LHCN-M2 (cell line): ENCODE data around the gene ITPKC. TPM values are rescaled to one million over a fixed set of nuclear protein-coding genes. Genes with fewer than 3 reads are reported as not detected.
"Not testable (repeated sequence)": the region's sequence is repeated elsewhere in the genome, so short reads cannot be mapped to it uniquely, and the experiment has no call there.

ENCODE experiments used
- DNase-seq: peaks from one replicate; pipeline ENCODE4 v3.0.0-alpha.2; 2012; ENCODE audit warnings: low read depth
- total RNA-seq: library from RNA; depleted of rRNA; stranded (reverse); fragments of >200 nt; gene quantifications from 2 replicates; pipeline ENCODE4 v1.2.3, GENCODE V29; 2014

ITPKC gene
- total RNA-seq, 1 experiment from 2014 or later = 11.1 TPM

DNA sequence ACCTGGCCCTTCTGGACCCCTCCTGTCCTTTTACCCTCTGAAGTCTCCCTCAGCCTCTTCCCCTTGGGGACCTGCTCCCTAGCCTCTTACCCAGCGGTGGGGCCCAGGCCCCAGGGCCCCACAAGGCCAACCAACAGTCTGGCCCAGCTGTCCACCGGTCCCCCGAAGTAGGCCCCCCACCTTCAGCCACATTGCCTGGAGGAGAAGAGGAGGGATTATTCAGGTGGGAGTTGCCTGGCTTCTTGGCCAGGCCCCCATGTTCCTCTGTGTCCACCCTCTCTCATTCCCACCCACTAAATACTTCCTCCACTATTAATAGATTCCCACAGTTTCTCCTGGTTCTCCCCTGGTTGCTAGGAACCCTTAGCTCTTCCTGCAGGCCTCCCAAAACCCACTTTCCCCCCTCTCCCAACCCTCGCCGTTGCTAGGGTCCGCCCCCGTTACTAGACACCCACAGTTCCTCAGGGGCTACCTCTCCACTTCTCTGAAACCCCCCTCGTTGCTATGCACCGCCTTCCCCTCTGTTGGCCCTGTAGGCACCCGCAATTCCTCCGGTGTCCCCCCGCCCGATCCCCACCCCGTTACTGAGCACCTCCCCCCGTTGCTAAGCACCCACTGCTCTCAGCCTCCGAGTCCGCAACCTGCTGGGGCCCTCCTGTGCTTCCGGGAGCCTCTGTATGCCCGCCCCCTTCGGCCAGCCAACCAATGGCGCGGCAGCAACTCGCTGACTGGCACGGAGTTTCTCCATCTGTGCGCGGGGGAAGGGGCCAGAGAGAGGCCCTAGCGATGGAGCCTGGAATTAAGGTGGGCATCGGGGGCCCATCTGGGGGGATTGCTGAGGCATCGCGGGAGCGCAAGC, 2.2 kb upstream of the ITPKC start:
- DNase-seq = peak; percentile 87

DNA sequence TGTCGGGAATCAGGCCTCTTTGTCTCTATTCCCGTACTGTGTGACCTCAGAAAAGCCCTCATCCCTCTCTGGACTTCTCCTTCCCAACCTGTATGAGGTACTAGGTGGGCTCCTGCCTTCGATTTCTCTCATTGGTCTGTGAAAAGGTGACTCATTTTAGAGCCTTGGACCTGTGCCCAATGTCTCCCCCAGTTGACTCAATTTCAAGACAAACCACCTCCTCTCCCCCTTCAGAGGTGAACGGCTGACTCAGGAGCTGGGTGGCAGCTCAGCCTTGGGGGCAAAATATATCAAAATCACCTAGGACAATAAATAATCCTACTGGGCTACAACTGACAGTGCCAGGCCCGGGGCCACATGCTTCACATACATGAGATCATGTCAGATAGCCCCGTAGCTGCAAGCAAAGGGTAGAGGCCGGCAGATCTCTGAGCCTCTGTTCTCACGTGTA, 856 bp upstream of the ITPKC start:
- no peak for DNase-seq

DNA sequence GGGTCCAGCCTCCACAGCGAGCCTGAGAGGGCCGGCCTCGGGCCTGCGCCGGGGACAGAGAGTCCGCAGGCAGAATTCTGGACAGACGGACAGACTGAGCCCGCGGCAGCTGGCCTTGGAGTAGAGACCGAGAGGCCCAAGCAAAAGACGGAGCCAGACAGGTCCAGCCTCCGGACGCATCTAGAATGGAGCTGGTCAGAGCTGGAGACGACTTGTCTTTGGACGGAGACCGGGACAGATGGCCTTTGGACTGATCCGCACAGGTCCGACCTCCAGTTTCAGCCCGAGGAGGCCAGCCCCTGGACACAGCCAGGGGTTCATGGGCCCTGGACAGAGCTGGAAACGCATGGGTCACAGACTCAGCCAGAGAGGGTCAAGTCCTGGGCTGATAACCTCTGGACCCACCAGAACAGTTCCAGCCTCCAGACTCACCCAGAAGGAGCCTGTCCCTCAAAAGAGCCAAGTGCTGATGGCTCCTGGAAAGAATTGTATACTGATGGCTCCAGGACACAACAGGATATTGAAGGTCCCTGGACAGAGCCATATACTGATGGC, 490 bp downstream of the ITPKC start:
- no peak for DNase-seq

DNA sequence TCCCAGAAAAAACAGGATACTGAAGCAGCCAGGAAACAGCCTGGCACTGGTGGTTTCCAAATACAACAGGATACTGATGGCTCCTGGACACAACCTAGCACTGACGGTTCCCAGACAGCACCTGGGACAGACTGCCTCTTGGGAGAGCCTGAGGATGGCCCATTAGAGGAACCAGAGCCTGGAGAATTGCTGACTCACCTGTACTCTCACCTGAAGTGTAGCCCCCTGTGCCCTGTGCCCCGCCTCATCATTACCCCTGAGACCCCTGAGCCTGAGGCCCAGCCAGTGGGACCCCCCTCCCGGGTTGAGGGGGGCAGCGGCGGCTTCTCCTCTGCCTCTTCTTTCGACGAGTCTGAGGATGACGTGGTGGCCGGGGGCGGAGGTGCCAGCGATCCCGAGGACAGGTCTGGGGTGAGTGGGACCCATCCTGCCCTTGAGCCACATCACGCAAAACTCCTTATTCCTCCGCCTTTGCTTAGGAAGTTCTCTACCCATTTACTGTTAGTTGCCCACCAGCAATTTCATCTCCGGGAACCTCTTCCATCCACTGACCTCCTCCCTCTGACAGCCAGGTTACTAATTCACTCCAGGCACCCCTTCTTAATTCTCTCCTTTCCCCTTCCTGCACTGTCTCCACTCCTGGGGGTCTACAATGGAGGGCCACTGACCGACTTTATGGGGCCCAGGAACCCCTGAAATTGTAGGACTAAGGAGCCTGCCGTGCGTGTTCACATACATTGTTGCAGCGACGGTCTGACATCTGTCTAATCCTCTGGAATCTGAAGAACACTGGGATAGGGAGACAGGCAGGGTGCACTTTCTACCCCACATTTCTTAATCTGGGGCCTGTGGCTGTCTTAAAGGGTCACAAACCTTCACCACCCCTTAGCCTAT, 1.2 kb downstream of the ITPKC start:
- DNase-seq = no peak

DNA sequence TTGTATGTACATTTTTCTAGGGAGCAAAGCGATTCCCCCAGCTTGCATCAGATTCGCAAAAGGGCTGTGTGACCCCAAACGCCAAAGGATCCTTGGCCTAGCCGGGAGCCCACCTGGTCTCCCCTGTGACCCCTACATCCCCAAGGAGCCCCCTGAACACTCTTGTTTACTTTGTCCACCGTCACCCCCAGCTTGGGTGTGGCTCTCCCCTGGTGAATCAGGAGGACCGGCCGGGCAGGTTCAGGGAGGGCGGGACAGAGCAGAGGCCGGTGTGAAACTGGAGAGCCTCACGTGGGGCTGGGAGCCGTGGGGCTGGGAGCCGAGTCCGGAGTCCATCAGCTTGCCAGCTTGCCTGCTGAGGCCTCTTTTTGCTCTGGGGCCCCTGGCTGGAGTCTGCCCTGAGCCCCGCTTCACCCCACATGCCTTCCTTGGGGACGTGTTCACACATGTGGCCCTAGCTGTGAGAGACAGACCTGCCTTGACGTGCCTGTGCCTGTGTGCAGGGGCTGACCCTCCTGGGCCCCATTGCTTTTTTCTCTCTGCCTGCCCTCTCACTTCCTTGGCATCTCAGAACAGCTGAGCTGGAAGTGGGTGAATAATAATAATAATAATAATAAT, 2.0 kb downstream of the ITPKC start:
- DNase-seq = peak; percentile 46

DNA sequence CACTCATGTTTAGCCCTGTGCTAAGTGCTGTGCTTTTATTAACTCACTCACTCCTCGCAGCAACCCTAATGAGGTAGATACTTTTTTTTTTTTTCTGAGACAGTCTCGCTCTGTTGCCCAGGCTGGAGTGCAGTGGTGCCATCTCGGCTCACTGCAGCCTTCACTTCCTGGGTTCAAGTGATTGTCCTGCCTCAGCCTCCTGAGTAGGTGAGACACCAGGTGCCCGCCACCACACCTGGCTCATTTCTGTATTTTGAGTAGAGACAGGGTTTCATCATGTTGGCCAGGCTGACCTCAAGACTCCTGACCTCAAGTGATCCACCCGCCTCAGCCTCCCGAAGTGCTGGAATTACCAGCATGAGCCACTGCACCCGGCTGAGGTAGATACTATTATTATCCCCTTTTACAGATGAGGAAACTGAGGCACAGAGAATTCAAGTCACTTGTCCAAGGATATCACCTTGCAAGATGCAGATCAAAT, 2.5 kb downstream of the ITPKC start:
- no peak for DNase-seq

DNA sequence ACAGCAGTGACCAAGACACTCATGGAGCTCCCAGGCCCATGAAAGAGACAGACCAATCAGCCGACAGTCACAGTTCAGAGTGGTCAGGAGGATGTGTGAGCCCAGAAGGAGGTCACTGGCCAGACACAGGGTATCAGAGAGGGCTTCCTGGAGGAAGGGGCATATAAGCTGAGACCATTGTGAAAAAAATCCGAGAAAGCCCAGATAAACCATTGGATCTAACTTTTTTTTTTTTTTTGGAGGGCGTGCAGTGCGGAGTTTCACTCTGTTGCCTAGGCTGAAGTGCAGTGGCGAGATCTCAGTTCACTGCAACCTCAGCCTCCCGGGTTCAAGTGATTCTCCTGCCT, 4.2 kb downstream of the ITPKC start:
- no peak for DNase-seq

DNA sequence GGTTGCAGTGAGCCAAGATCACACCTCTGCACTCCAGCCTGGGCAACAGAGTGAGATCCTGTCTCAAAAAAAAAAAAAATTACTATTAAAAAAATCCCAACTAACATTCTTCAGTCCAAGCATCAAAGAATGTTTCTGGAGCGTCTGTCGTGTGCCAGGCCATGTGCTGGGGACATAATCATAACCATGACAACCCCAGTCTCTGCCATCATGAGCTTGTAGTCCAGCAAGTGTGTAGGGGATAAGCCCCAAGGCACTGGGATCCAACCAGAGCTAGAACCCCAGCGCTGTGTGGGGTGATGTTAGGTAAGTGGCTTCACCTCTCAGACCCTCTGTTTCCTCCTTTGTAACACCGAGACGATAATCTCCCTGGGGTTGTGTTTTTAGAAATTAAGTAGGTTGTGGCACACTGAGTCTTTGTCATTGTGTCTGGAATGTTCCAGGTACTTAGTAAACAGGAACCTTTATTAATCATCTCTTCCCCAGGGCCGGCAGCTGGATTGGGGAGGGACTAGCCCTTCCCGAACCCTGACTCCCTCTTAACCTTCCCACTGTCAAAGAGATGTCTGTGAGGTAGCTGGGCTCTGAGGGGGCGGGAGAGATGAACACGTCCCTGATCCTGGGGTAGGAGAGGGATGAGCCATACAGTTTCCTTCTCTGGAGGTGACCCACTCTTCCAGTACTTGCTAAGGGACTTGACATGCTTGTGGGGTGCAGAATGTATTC, 5.2 kb downstream of the ITPKC start:
- DNase-seq = peak; percentile 34

DNA sequence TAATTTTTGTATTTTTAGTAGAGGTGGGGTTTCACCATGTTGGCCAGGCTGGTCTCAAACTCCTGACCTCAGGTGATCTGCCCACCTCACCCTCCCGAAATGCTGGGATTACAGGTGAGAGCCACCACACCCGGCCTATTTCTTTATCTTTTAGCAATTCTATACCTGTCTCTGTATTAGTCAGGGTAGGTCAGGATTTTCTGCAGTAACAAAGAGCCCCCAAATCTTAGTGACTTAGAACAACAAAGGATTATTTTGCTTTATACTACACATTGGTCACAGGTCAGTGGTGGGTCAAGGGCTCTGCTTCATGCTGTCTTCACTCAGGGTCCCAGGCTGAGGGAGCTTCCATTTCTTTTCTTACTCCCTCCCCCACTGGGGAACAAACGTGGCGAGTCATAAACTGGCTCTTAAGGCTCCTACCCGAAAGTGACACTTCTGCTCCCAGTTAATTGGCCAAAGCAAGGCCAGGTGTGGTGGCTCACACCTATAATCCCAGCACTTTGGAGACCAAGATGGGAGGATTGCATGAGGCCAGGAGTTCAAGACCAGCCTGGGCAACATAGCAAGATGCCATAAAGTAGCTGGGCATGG, 6.8 kb downstream of the ITPKC start:
- DNase-seq = no peak

DNA sequence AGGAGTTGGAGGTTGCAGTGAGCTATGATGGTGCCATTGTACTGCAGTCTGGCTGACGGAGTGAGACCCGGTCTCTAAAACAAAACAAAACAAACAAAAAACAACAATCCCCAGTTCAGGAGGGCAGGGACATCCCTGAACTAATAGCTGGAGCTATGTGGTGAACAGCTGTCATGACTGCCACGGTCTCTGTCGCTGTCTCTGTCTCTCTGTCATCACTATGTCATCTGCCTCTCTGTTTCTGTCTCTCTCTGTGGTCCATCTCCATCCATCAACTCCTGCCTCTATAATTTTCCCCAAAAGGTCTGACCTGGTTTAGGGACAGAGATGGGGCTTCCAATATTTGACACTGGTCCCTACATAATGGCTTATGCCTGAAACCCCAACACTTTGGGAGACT, 7.4 kb downstream of the ITPKC start:
- no peak for DNase-seq

DNA sequence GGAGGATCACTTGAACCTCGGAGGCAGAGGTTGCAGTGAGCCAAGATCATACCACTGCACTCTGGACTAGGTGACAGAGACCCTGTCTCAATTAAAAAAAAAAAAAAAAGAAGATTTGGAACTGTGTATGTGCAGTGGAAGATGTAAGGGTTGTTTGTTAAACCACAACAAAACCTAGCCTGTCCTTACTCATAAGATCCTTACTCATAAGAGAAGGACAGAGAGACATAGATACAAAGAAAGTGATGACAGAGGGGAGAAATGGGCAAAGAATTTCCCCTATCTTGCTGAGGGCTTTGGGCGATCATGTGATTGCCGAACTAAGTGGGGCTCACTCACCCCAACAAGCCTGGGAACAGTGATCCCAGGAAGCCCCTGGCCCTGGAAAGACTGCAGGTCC, 7.9 kb downstream of the ITPKC start:
- no peak for DNase-seq

DNA sequence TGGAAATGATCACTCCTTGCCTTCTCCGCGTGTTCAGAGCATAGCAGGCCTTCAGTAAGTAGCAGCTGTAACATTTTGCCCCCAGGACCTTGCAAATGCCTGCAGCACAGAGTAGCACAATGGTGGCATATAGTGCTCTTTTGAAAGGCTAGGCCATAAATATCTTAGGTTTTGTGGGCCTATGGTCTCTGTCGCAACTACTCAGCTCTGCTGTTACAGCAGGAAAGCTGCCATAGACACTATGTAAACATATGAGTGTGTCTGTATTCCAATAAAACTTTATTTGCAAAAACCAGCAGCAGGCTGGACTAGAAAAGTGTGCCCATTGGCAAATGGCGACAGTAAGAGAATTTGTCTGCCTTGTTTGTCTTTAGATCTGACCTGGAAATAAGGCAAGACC, 9.4 kb downstream of the ITPKC start:
- no peak for DNase-seq

DNA sequence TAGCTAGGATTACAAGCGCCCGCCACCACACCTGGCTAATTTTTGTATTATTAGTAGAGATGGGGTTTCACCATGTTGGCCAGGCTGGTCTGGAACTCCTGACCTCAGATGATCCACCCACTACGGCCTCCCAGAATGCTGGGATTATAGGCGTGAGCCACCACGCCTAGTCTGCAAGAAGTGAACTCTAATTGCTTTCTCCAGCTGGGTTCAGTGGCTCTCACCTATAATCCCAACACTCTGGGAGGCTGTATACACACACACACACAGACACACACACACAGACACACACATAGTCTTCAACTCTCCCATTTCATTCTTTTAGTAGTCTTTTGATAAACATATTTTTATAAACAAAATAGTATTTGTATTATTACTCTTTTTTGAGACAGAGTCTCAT, 13.2 kb downstream of the ITPKC start:
- DNase-seq = not testable (repeated sequence)

DNA sequence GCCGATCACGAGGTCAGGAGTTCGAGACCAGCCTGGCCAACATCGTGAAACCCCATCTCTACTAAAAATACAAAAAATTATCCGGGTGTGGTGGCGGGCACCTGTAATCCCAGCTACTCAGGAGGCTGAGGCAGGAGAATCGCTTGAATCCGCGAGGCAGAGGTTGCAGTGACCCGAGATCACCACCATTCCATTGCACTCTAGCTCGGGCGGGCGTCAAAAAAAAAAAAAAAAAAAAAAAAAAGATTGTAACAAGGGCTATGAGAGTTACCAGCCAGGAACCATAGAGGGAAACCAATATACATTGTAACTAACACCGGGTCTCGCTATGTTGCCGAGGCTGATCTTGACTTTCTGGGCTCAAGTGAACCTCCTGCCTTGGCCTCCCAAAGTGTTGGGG, 15.4 kb downstream of the ITPKC start:
- DNase-seq = not testable (repeated sequence)

DNA sequence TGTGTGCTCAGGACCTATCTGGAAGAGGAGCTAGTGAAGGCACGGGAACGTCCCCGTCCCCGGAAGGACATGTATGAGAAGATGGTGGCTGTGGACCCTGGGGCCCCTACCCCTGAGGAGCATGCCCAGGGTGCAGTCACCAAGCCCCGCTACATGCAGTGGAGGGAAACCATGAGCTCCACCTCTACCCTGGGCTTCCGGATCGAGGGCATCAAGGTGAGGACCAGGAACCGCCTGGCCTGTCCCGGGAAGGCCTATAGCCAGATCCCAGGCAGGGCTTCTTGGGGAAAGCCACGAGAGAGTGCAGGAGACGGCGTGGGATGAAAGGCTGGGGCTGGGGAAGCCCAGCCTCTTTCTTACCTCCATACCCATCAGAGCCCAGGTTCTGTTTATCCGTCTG, 16.2 kb downstream of the ITPKC start:
- DNase-seq = no peak

DNA sequence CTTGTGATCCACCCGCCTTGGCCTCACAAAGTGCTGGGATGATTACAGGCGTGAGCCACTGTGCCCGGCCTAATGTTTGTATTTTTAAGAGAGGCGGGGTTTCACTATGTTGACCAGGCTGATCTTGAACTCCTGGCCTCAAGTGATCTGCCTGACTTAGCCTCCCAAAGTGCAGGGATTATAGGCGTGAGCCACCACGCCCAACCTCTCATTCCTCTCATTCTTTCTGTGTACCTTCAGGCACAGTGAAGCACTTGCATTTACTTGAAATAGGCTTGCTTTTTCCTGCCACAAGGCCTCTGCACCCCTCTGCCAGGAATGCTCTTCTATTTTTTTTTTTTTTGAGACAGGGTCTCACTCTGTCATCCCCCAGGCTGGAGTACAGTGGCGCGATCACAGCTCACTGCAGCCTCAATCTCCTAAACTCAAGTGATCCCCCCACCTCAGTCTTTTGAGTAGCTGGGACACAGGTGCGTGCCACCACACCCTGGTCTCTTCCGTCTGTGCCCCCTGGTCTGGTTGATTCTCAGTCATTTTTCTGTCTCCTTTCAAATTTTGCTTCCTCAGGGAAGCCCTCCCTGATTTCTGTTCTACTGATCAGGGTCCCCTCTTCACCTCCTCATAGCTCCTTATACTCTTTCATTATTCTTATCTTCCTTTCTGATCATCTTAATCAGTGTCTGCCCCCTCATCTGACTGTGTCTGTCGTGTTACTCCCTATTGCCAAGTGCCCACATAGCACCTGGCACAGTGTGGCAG, 18.3 kb downstream of the ITPKC start:
- DNase-seq = no peak

DNA sequence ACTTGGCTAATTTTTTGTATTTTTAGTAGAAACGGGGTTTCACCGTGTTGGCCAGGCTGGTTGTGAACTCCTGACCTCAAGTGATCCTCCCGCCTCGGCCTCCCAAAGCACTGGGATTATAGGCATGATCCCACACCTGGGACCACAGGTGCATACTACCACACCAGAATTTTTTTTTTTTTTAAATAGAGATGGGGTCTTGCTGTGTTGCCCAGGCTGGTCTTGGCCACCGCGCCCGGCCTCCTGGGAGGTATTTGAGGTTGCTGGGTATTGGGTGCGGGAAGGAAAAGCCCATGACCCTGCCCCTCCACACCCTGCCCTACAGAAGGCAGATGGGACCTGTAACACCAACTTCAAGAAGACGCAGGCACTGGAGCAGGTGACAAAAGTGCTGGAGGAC, 19.7 kb downstream of the ITPKC start:
- DNase-seq = no peak

DNA sequence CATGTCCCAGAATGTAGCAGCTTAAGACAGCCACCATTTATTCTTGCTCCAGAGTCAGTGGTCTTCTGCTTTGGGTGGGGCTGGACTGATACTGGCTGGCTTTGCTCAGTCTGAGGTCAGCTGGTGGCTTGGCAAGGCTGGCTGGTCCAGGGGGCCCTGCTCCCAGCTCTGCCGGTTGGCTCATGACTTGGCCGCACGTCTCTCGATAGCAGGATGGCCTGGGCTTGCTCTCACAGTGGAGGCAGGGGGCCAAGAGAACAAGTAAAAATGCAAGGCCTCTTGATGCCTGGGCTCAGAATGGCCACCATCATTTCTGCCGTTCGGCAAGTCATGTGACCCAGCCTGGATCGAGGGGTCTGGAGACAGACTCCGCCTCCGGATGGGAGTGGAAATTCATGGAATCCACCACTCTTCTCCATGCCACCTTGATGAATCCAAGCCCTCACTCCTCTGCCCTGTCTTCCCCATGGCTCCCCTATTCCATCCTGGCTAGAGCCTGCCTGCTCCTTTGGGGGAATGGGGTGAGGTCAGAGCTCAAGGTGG, 20.3 kb downstream of the ITPKC start:
- no peak for DNase-seq

DNA sequence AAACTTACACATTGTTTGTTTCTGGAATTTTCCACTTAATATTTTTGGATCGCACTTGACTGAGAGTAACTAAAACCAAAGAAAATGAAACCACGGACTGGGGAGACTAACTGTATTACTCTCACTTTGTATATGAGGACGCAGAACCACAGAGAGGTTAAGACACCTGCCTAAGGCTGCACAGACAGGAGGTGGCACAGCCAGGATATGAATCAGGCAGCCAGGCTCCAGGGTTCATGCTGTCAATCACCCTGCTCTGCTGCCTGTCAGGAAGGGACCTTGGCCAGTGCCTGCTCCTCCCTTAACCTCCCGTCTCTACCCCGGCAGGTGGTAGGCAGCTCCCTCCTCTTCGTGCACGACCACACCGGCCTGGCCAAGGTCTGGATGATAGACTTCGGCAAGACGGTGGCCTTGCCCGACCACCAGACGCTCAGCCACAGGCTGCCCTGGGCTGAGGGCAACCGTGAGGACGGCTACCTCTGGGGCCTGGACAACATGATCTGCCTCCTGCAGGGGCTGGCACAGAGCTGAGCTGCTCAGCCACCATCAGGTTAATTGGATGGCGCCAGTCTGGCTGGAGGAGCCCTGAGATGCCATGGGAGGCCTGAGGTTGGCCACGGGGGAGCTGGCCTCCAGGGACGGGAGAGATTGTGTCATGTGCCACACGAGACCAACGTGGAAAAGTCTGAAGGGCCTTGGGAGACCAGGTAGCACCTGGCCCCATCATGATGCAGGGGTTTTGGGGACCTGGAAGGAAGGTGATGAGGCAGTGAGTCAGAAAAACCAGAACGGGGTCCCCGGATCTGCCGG, 22.3 kb downstream of the ITPKC start:
- DNase-seq = no peak
